Stimulated activated CD8-positive, alpha-beta memory T cell treated with anti-CD3 and anti-CD28 coated beads, Interleukin-7, amount 100 ng/mL, for 1 hour (primary cell): ENCODE data around the gene ALDH1A1.
"Not testable (repeated sequence)": the region's sequence is repeated elsewhere in the genome, so short reads cannot be mapped to it uniquely, and the experiment has no call there.

Source experiments
- DNase-seq, 2 donors: peaks; one replicate each; pipeline ENCODE4 v3.0.0-alpha.2; 2020; ENCODE audit warnings: low read depth in 2 of 2

Gene ALDH1A1

GRCh38 chr9:72943844-72944462 lies 8.9 kb downstream of the ALDH1A1 start:
- DNase-seq: no peak

- DNase-seq: no peak
Observed at GRCh38 chr9:72942451-72942850, 10.4 kb downstream of the ALDH1A1 start.

GRCh38 chr9:72939581-72939980 lies 13.3 kb downstream of the ALDH1A1 start:
- DNase-seq: not testable (repeated sequence)

- DNase-seq: no peak
Observed at GRCh38 chr9:72937545-72937944, 15.3 kb downstream of the ALDH1A1 start.

GRCh38 chr9:72936679-72937078 lies 16.2 kb downstream of the ALDH1A1 start:
- no peak for DNase-seq

GRCh38 chr9:72936266-72936665 lies 16.6 kb downstream of the ALDH1A1 start:
- DNase-seq: no peak

- no peak for DNase-seq
Observed at GRCh38 chr9:72935595-72935994, 17.3 kb downstream of the ALDH1A1 start.

- no peak for DNase-seq
Observed at GRCh38 chr9:72933730-72934665, 18.9 kb downstream of the ALDH1A1 start.

GRCh38 chr9:72932619-72933018 lies 20.2 kb downstream of the ALDH1A1 start:
- DNase-seq: no peak

GRCh38 chr9:72931897-72932296 lies 21.0 kb downstream of the ALDH1A1 start:
- DNase-seq: no peak

- no peak for DNase-seq
Observed at GRCh38 chr9:72931437-72931836, 21.4 kb downstream of the ALDH1A1 start.

GRCh38 chr9:72930828-72931227 lies 22.0 kb downstream of the ALDH1A1 start:
- DNase-seq: no peak

GRCh38 chr9:72929542-72929941 lies 23.3 kb downstream of the ALDH1A1 start:
- DNase-seq: no peak

- no peak for DNase-seq
Observed at GRCh38 chr9:72928042-72928507, 24.8 kb downstream of the ALDH1A1 start.

- DNase-seq: no peak
Observed at GRCh38 chr9:72926506-72926905, 26.3 kb downstream of the ALDH1A1 start.

GRCh38 chr9:72925891-72926290 lies 27.0 kb downstream of the ALDH1A1 start:
- DNase-seq: no peak

- DNase-seq: no peak
Observed at GRCh38 chr9:72925126-72925789, 27.6 kb downstream of the ALDH1A1 start.

GRCh38 chr9:72924154-72924790 lies 28.6 kb downstream of the ALDH1A1 start:
- DNase-seq: no peak

- DNase-seq: no peak
Observed at GRCh38 chr9:72923077-72923476, 29.8 kb downstream of the ALDH1A1 start.

- DNase-seq: no peak
Observed at GRCh38 chr9:72921888-72922654, 30.8 kb downstream of the ALDH1A1 start.

GRCh38 chr9:72919246-72919945 lies 33.5 kb downstream of the ALDH1A1 start:
- no peak for DNase-seq
